NCI-H1436 (cell line): ENCODE measurements around the gene SNX20.

Experiments used
- DNase-seq: peaks from one replicate; lab custom pipeline; 2025; lab: John Stamatoyannopoulos, UW

SNX20 gene

DNA sequence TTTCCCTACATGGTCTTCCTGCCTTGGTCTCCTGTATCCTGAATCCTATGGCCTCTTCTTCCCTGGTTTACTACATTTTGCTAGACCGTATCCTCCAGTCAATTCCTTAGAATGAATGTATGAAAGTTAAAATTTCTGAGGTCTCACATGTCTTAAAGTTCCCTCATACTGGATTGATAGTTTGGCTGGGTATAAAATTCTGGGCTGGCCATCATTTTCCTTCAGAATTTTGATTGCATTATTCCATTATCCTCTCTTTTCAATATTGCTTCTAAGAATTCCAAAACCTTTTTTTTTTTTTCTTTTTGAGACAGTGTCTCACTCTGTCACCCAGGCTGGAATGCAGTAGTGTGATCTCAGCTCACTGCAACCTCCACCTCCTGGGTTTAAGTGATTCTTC lies 23.1 kb upstream of the SNX20 start:
- no peak for DNase-seq

DNA sequence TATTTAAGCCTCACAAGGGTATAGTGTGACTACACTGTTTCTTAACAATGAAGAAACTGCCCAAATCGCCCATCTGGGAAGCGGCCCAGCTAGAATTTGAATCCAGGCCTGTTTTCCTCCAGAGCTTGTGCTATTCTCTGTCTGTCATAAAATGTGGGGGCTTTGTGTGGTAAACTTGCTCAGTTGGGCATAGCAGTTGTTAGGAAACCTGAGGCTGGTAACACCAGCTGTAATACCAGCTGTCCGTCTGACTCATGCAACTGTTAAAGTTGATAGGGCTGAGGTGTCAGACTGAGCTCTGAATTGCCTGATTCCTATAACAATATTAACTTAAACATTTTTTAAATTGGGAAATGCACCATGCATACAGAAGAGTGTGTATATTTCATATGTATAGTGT lies 21.6 kb upstream of the SNX20 start:
- no peak for DNase-seq

GRCh38 chr16:50699326-50700159 lies 18.4 kb upstream of the SNX20 start:
- no peak for DNase-seq

- no peak for DNase-seq
Measured at GRCh38 chr16:50697881-50698767, 17.0 kb upstream of the SNX20 start.

GRCh38 chr16:50697421-50697715 lies 16.3 kb upstream of the SNX20 start:
- no peak for DNase-seq

DNA sequence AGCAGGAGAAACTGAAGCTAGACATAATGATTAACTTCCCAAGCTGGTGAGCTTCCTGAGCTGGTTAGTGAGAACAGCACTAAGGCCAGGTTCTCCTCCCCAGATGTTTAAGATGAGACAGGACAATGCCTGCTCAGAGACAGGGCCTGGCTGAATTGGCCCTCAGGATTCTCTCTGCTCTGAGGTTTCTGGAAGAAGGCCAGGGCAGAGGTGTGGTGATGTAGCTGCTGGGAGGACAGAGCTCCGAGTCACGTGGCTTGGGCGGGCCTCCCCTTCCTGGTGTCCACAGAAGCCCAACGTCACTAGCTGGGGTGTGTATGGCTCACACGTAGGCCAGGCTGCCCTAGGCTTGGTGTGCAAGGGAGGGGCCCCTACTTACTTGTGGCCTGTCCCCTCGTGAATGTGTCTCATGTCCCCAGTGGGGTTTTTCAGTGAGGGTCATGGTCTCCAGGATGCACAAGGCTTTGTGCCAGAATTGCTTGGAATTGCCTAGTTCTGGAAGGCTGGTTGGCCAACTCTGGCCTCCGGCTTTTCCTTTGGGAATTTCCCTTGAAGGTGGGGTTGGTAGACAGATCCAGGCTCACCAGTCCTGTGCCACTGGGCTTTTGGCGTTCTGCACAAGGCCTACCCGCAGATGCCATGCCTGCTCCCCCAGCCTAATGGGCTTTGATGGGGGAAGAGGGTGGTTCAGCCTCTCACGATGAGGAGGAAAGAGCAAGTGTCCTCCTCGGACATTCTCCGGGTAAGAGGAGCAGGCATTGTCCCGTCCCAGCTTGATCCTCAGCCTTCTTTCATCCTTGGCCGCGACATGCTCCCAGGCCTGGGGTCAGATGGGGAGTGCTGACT lies 15.7 kb upstream of the SNX20 start:
- no peak for DNase-seq

GRCh38 chr16:50696126-50696525 lies 15.0 kb upstream of the SNX20 start:
- no peak for DNase-seq

GRCh38 chr16:50695017-50696000 lies 14.2 kb upstream of the SNX20 start:
- DNase-seq = no peak

GRCh38 chr16:50694206-50694605 lies 13.1 kb upstream of the SNX20 start:
- DNase-seq = no peak

DNA sequence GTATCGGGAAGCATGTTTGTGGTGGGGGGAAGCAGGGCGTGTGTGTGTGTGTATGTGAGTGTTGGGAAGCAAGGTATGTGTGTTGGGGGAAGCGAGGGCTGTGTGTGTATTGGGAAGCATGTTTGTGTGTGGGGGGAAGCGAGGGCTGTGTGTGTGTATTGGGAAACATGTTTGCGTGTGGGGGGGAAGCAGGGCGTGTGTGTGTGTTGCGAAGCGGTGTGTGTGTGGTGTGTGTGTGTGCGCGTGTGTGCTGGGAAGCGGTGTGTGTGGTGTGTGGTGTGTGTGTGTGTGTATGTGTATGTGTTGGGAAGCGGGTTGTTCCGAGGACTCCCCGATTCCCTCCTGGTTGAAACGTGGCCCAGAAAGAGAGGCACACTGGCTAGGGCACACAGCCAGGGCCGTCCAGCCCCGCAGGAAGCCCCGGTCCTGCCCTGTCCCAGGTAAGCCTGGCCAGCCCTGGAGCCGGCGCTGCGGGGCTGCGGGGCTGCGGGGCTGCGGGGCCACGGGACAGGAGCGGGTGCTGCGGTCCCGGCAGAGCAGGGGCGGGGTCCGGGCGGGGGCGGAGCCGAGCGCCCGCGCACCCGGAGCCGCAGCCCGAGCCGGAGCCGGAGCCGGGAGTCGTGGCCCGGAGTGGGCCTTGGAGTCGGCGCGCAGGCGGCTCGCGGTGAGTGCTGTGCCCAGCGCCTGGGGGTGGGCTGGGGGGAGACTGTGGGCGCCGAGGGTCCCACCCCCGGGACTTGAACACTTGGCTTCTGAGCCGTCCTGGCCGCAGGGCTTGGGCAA lies 12.1 kb upstream of the SNX20 start, which contains the start of gene NOD2:
TSS of gene NOD2 (plus strand) at position 608 of the 783 bp plus-strand sequence. CDS start 5,890 bp downstream, outside the sequence.
- DNase-seq = no peak

DNA sequence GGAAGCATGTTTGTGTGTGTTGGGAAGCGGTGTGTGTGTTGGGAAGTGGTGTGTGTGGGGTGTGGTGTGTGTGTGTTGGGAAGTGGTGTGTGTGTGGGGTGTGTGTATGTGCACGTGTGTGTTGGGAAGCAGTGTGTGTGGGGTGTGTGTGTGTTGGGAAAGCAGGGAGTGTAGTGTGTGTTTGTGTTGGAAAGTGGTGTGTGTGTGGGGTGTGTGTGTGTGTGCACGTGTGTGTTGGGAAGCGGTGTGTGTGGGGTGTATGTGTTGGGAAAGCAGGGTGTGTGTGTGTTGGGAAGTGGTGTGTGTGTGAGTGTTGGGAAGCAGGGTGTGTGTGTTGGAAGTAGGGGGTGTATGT lies 11.5 kb upstream of the SNX20 start:
- no peak for DNase-seq

DNA sequence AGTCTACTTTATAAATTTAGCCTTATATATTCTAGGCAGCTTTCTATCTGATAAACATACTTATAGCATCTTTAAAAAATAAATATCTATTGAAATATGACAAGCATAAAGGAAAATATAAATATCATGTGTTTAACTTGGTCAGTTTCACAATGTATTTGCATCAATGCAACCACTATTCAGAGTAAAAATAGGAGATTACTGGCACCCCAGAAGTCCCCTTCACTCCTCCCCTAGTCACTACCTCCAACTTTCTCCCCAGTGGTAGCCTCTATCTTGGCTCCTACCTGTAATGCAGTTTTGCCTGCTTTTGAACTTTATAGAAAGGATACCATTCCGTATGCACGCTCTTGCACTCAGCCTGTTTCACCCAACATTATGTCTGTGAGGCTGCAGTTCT lies 9.1 kb upstream of the SNX20 start:
- DNase-seq = no peak

DNA sequence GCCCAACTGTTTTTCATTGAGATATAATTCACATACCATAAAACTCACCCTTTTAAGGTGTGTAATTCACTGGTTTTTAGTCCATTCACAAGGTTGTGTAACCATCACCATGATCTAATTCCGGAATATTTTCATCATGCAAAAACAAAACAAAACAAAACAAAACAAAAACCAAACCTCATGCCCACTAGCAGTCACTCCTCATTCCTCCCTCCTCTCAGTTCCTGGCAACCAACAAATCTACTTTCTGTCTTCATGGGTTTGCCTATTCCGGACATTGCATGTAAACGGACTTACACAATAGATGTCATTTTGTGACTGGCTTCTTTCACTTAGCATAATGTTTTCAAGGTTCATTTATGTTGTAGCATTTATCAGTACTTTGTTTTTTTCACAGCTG lies 7.8 kb upstream of the SNX20 start:
- DNase-seq = no peak

GRCh38 chr16:50688083-50688482 lies 7.0 kb upstream of the SNX20 start:
- DNase-seq = no peak

GRCh38 chr16:50685462-50686063 lies 4.5 kb upstream of the SNX20 start:
- DNase-seq = no peak

DNA sequence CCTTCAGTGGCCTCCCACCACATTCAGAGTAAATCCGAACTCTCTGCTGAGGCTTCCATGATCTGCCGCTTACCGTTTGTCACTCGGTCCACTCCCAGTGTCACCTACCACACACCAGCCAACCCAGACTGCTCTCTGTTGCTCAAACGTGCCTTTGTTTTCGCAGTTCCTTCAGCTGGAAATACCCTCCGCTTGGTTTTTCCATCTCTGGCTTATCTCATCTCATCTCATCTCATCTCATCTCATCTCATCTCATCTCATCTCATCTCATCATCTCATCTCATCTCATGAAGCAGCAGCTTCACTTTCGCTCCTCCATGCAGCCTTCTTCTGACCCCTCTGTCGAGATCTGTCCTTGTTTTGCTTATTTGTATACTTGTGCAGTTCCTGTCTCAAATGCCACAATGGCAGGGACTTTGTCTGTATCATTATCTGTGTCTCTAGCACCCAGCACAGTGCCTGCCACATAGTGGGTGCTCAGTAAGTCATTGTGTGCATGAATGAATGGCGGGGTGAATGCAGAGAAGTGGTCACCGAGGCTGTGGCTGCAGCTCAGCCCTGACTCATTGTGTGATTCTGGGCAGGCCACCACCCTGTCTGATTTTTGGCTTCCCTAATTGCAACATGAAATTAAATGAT lies 3.8 kb upstream of the SNX20 start:
- DNase-seq = no peak

- DNase-seq = no peak
Measured at GRCh38 chr16:50683689-50684374, 2.7 kb upstream of the SNX20 start.

GRCh38 chr16:50680556-50680893 lies 587 bp downstream of the SNX20 start:
- no peak for DNase-seq
